ENCODE measurements around the gene GRAPL. TPM values are rescaled to one million over a fixed set of nuclear protein-coding genes. Genes with fewer than 3 reads are reported as not detected.
A peak's percentile ranks its signal among the peaks of the same experiment; 100 is the strongest.
"Not testable (repeated sequence)": the region's sequence is repeated elsewhere in the genome, so short reads cannot be mapped to it uniquely, and the experiment has no call there.

The GRAPL gene
- total RNA-seq, 6 donors from 2014 or later, result 2.3 to 17.2 (median 5.0) TPM

- DNase-seq; H3K36me3 ChIP-seq; H3K4me3 ChIP-seq; H3K27ac ChIP-seq; ATAC-seq (ENCODE audit: low FRiP score in 2 of 2); H3K4me1 ChIP-seq; H3K27me3 ChIP-seq; H3K9me3 ChIP-seq: not testable (repeated sequence)
- WGBS, 2 donors, result no CpG with 5 or more reads among the region's 6 CpGs
Observed at GRCh38 chr17:19137959-19138358, 10.6 kb downstream of the GRAPL start.

GRCh38 chr17:19141366-19142155 is 14.2 kb downstream of the GRAPL start:
- not testable (repeated sequence) for H3K4me1 ChIP-seq, H3K36me3 ChIP-seq, H3K9me3 ChIP-seq, H3K27me3 ChIP-seq, H3K27ac ChIP-seq
- WGBS, 2 donors, result no CpG with 5 or more reads among the region's 30 CpGs
- H3K4me3 ChIP-seq, result peak overlapping the region in 1 of 4 donors; percentile 26
- ATAC-seq (ENCODE audit: low FRiP score in 2 of 2) (peak; percentile 94 to 96), DNase-seq (peak in 1 of 2 donors; percentile 50)

GRCh38 chr17:19142419-19142818 is 15.0 kb downstream of the GRAPL start:
- H3K9me3 ChIP-seq, H3K27ac ChIP-seq, H3K27me3 ChIP-seq, H3K4me1 ChIP-seq, H3K36me3 ChIP-seq, DNase-seq, H3K4me3 ChIP-seq: not testable (repeated sequence)
- peak; percentile 86 to 89 for ATAC-seq (ENCODE audit: low FRiP score in 2 of 2)
- WGBS, 2 donors, result no CpG with 5 or more reads among the region's 4 CpGs

GRCh38 chr17:19143097-19143777 is 15.8 kb downstream of the GRAPL start:
- not testable (repeated sequence) for H3K27me3 ChIP-seq; H3K27ac ChIP-seq; DNase-seq; H3K4me3 ChIP-seq; ATAC-seq (ENCODE audit: low FRiP score in 2 of 2); H3K9me3 ChIP-seq; H3K36me3 ChIP-seq; H3K4me1 ChIP-seq
- WGBS, 2 donors, result no CpG with 5 or more reads among the region's 5 CpGs

GRCh38 chr17:19144373-19144772 is 17.0 kb downstream of the GRAPL start:
- not testable (repeated sequence) for H3K36me3 ChIP-seq, H3K4me1 ChIP-seq, DNase-seq, H3K4me3 ChIP-seq, H3K9me3 ChIP-seq, H3K27me3 ChIP-seq, H3K27ac ChIP-seq
- peak in 1 of 2 donors; percentile 35 for ATAC-seq (ENCODE audit: low FRiP score in 2 of 2)
- no CpG with 5 or more reads among the region's 5 CpGs for WGBS, 2 donors

GRCh38 chr17:19145471-19145870 is 18.1 kb downstream of the GRAPL start:
- H3K36me3 ChIP-seq; DNase-seq; H3K4me3 ChIP-seq; H3K27me3 ChIP-seq; H3K4me1 ChIP-seq; H3K27ac ChIP-seq; H3K9me3 ChIP-seq; ATAC-seq (ENCODE audit: low FRiP score in 2 of 2): not testable (repeated sequence)
- WGBS, 2 donors, result no CpG with 5 or more reads among the region's 11 CpGs

GRCh38 chr17:19150678-19151615 is 23.6 kb downstream of the GRAPL start:
- not testable (repeated sequence) for H3K36me3 ChIP-seq; H3K9me3 ChIP-seq; ATAC-seq (ENCODE audit: low FRiP score in 2 of 2); H3K27ac ChIP-seq; DNase-seq; H3K4me1 ChIP-seq; H3K27me3 ChIP-seq; H3K4me3 ChIP-seq
- WGBS, 2 donors, result no CpG with 5 or more reads among the region's 9 CpGs

- H3K36me3 ChIP-seq, H3K27ac ChIP-seq, H3K4me1 ChIP-seq, DNase-seq, H3K4me3 ChIP-seq, H3K9me3 ChIP-seq, H3K27me3 ChIP-seq: not testable (repeated sequence)
- ATAC-seq (ENCODE audit: low FRiP score in 2 of 2), result peak in 1 of 2 donors; percentile 1
- WGBS, 2 donors, result no CpG with 5 or more reads among the region's 8 CpGs
Observed at GRCh38 chr17:19157628-19158027, 30.2 kb downstream of the GRAPL start.

- not testable (repeated sequence) for H3K4me3 ChIP-seq, H3K9me3 ChIP-seq, DNase-seq, H3K27ac ChIP-seq, H3K36me3 ChIP-seq, H3K27me3 ChIP-seq, H3K4me1 ChIP-seq
- no CpG with 5 or more reads among the region's 10 CpGs for WGBS, 2 donors
- ATAC-seq (ENCODE audit: low FRiP score in 2 of 2), result peak; percentile 3 to 58
Observed at GRCh38 chr17:19158478-19158877, 31.1 kb downstream of the GRAPL start.

- H3K27me3 ChIP-seq; H3K4me1 ChIP-seq; H3K4me3 ChIP-seq; H3K9me3 ChIP-seq; ATAC-seq (ENCODE audit: low FRiP score in 2 of 2); H3K36me3 ChIP-seq; DNase-seq; H3K27ac ChIP-seq: not testable (repeated sequence)
- WGBS, 2 donors, result no CpG with 5 or more reads among the region's 2 CpGs
Observed at GRCh38 chr17:19158938-19159337, 31.5 kb downstream of the GRAPL start.

- not testable (repeated sequence) for H3K9me3 ChIP-seq; H3K4me3 ChIP-seq; H3K36me3 ChIP-seq; DNase-seq; ATAC-seq (ENCODE audit: low FRiP score in 2 of 2); H3K4me1 ChIP-seq; H3K27ac ChIP-seq; H3K27me3 ChIP-seq
- WGBS, 2 donors, result no CpG with 5 or more reads among the region's 13 CpGs
Observed at GRCh38 chr17:19161308-19162107, 34.1 kb downstream of the GRAPL start.
